Measurements from ENCODE around the gene SNRPA1.

SNRPA1 gene

GRCh38 chr15:101320501-101321052, 25.5 kb upstream of the SNRPA1 start:
- in situ Hi-C loops (cut with HindIII; ENCODE audit: low sequenced_read_pairs) = no loop called here

GRCh38 chr15:101318839-101319238, 23.8 kb upstream of the SNRPA1 start:
- in situ Hi-C loops (cut with HindIII; ENCODE audit: low sequenced_read_pairs) = loop anchor here (10.0 kb wide), 1 partner anchor 346 kb away; no protein-coding TSS in a partner anchor

- in situ Hi-C loops (cut with HindIII; ENCODE audit: low sequenced_read_pairs) = loop anchor here (10.0 kb wide), 1 partner anchor 347 kb away; no protein-coding TSS in a partner anchor
These were observed 23.2 kb upstream of the SNRPA1 start for GRCh38 chr15:101318147-101318819.

GRCh38 chr15:101317336-101317872, 22.4 kb upstream of the SNRPA1 start:
- in situ Hi-C loops (cut with HindIII; ENCODE audit: low sequenced_read_pairs) = loop anchor here (10.0 kb wide), 1 partner anchor 347 kb away; no protein-coding TSS in a partner anchor

- in situ Hi-C loops (cut with HindIII; ENCODE audit: low sequenced_read_pairs) = loop anchor here (10.0 kb wide), 1 partner anchor 348 kb away; no protein-coding TSS in a partner anchor
These were observed 21.5 kb upstream of the SNRPA1 start for GRCh38 chr15:101316529-101316928.

GRCh38 chr15:101315736-101316135, 20.7 kb upstream of the SNRPA1 start:
- in situ Hi-C loops (cut with HindIII; ENCODE audit: low sequenced_read_pairs) = loop anchor here (10.0 kb wide), 1 partner anchor 349 kb away; no protein-coding TSS in a partner anchor

- in situ Hi-C loops (cut with HindIII; ENCODE audit: low sequenced_read_pairs) = loop anchor here (10.0 kb wide), 1 partner anchor 350 kb away; no protein-coding TSS in a partner anchor
These were observed 19.5 kb upstream of the SNRPA1 start for GRCh38 chr15:101314336-101315125.

GRCh38 chr15:101313041-101313761, 18.2 kb upstream of the SNRPA1 start:
- in situ Hi-C loops (cut with HindIII; ENCODE audit: low sequenced_read_pairs) = loop anchor here (10.0 kb wide), 1 partner anchor 352 kb away; no protein-coding TSS in a partner anchor

GRCh38 chr15:101310508-101310907, 15.5 kb upstream of the SNRPA1 start:
- in situ Hi-C loops (cut with HindIII; ENCODE audit: low sequenced_read_pairs) = loop anchor here (10.0 kb wide), 1 partner anchor 354 kb away; no protein-coding TSS in a partner anchor

GRCh38 chr15:101310161-101310480, 15.1 kb upstream of the SNRPA1 start:
- in situ Hi-C loops (cut with HindIII; ENCODE audit: low sequenced_read_pairs) = loop anchor here (10.0 kb wide), 1 partner anchor 355 kb away; no protein-coding TSS in a partner anchor

GRCh38 chr15:101309436-101310160, 14.6 kb upstream of the SNRPA1 start:
- in situ Hi-C loops (cut with HindIII; ENCODE audit: low sequenced_read_pairs) = loop anchor here (10.0 kb wide), 1 partner anchor 355 kb away; no protein-coding TSS in a partner anchor

- in situ Hi-C loops (cut with HindIII; ENCODE audit: low sequenced_read_pairs) = no loop called here
These were observed 13.8 kb upstream of the SNRPA1 start for GRCh38 chr15:101308604-101309435.

GRCh38 chr15:101307897-101308603, 13.0 kb upstream of the SNRPA1 start:
- in situ Hi-C loops (cut with HindIII; ENCODE audit: low sequenced_read_pairs) = no loop called here

GRCh38 chr15:101307048-101307896, 12.2 kb upstream of the SNRPA1 start:
- in situ Hi-C loops (cut with HindIII; ENCODE audit: low sequenced_read_pairs) = no loop called here

- in situ Hi-C loops (cut with HindIII; ENCODE audit: low sequenced_read_pairs) = no loop called here
These were observed 11.4 kb upstream of the SNRPA1 start for GRCh38 chr15:101306341-101307047.

GRCh38 chr15:101305820-101306255, 10.8 kb upstream of the SNRPA1 start:
- in situ Hi-C loops (cut with HindIII; ENCODE audit: low sequenced_read_pairs) = no loop called here

GRCh38 chr15:101303408-101303807, 8.4 kb upstream of the SNRPA1 start:
- in situ Hi-C loops (cut with HindIII; ENCODE audit: low sequenced_read_pairs) = no loop called here
